Lower lobe of right lung (tissue), 2 donors: Measurements from ENCODE around the gene SLC25A47. TPM values are rescaled to one million over a fixed set of nuclear protein-coding genes. Genes with fewer than 3 reads are reported as not detected.

Experiments used
- ATAC-seq, 2 donors: fragments of 200-7000 bp; cut with Tn5 transposase; one replicate each; pipeline ENCODE4 v1.9.1; 2020 to 2022; ENCODE audit warnings: mild to moderate bottlenecking in 2 of 2, moderate library complexity in 2 of 2
- DNase-seq: peaks from one replicate; pipeline ENCODE4 v3.0.0-alpha.2; 2020
- H3K27ac ChIP-seq: fragments of 200-600 bp; one replicate; pipeline ENCODE4 v1.8.0; 2022
- H3K27me3 ChIP-seq: fragments of 200-600 bp; one replicate; pipeline ENCODE4 v1.8.0; 2022; ENCODE audit warnings: low read depth
- H3K36me3 ChIP-seq: fragments of 200-600 bp; one replicate; pipeline ENCODE4 v1.8.0; 2022; ENCODE audit warnings: mild to moderate bottlenecking
- H3K4me1 ChIP-seq: fragments of 200-600 bp; one replicate; pipeline ENCODE4 v1.8.0; 2022
- H3K4me3 ChIP-seq: fragments of 200-600 bp; one replicate; pipeline ENCODE4 v1.8.0; 2022; ENCODE audit warnings: mild to moderate bottlenecking
- H3K9me3 ChIP-seq: fragments of 200-600 bp; one replicate; pipeline ENCODE4 v1.8.0; 2022
- CTCF ChIP-seq: fragments of 200-600 bp; IDR thresholded peaks from one replicate; pipeline ENCODE4 v1.8.0; 2022; ENCODE audit warnings: antibody characterized with exemption, mild to moderate bottlenecking
- intact Hi-C: fragments of 100-400 bp; cut with DNase I; formaldehyde crosslinking; loops from one replicate; pipeline ENCODE4 v1.11.0; 2022
- total RNA-seq: library from RNA; stranded (reverse); fragmentation: NEBNext Ultra II Directional; extraction: Animal tissue kit (Norgen Biotek cat#: 25700); gene quantifications from one replicate; pipeline ENCODE4 v1.2.1, GENCODE V29; 2021
- donor health status: DM: no; HTN: yes; CAD: no; lungs with severe emphysema.

The SLC25A47 gene
- total RNA-seq, 1 donor from 2014 or later, result not detected

GRCh38 chr14:100298551-100299237 is 24.4 kb upstream of the SLC25A47 start:
- Histone ChIP-seq H3K27ac (no peak overlapping the region), H3K4me1 (peaks cover 40% of the 10 kb centered on the region), H3K27me3 (no peaks in the 10 kb centered on the region), H3K4me3 (no peak overlapping the region), H3K9me3 (no peaks in the 10 kb centered on the region), H3K36me3 (peaks cover 5% of the 10 kb centered on the region)
- ATAC-seq, result no peak
- no peak for TF ChIP-seq CTCF
- peak; percentile 36 for DNase-seq
- intact Hi-C loops, result no loop called here

GRCh38 chr14:100299238-100299560 is 23.9 kb upstream of the SLC25A47 start:
- Histone ChIP-seq H3K27ac (no peak overlapping the region), H3K9me3 (no peaks in the 10 kb centered on the region), H3K27me3 (no peaks in the 10 kb centered on the region), H3K4me3 (no peak overlapping the region), H3K36me3 (peaks cover 5% of the 10 kb centered on the region), H3K4me1 (peaks cover 45% of the 10 kb centered on the region)
- TF ChIP-seq CTCF, result no peak
- DNase-seq, result peak; percentile 13
- no peak for ATAC-seq
- intact Hi-C loops, result no loop called here

DNA sequence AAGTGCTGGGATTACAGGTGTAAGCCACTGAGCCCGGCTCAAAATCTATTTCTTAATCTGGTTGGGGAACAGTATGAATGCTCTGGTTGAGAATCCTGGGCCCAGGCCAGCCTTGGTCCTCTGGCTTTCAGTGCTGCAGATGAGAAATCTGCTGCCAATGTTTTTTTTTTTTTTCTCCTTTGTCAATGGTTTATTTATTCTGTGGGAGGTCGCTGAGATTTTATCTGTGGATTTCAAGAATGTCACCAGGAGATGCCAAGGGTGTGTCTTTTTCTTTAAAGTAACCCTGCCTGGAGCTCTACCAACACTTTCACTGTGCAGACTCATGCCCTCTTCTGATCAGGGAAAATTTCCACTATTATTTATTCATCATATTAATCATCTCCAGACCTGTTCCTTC is 20.5 kb upstream of the SLC25A47 start:
- Histone ChIP-seq H3K4me1 (peaks cover 44% of the 10 kb centered on the region), H3K9me3 (no peaks in the 10 kb centered on the region), H3K27ac (no peak overlapping the region), H3K27me3 (no peaks in the 10 kb centered on the region), H3K4me3 (no peak overlapping the region), H3K36me3 (peaks cover 5% of the 10 kb centered on the region)
- intact Hi-C loops, result no loop called here
- ATAC-seq (no peak), DNase-seq (no peak)
- no peak for TF ChIP-seq CTCF

GRCh38 chr14:100303179-100303578 is 20.0 kb upstream of the SLC25A47 start:
- Histone ChIP-seq H3K4me3 (no peak overlapping the region), H3K4me1 (peaks cover 44% of the 10 kb centered on the region), H3K36me3 (peaks cover 5% of the 10 kb centered on the region), H3K27ac (no peak overlapping the region), H3K9me3 (no peaks in the 10 kb centered on the region), H3K27me3 (no peaks in the 10 kb centered on the region)
- ATAC-seq (no peak), DNase-seq (no peak)
- intact Hi-C loops, result no loop called here
- peak; percentile 59 for TF ChIP-seq CTCF

DNA sequence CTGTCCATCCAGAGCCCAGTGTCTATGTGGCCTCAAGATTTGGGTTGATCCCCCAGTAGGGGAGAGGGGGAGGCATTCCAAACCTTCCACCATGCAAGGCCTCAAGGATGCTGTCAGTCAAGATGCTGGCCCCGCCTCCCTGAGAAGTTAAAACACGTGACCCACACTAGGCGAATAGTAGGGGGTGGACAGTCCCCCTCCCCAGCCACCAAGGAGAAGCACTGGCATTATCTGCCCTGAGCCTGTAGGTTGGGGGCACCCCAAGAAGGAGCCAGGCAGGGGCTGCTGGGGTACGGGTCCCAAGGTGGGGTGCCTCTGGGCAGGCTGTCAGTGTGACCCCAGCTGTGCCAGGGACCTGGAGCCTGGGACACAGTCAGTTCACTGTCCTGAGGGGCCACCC is 19.2 kb upstream of the SLC25A47 start:
- DNase-seq (no peak), ATAC-seq (no peak)
- peaks cover 48% of the 10 kb centered on the region for H3K4me1 ChIP-seq
- intact Hi-C loops, result no loop called here
- H3K27me3 ChIP-seq, result no peaks in the 10 kb centered on the region
- no peak overlapping the region for H3K27ac ChIP-seq
- TF ChIP-seq CTCF, result no peak
- H3K4me3 ChIP-seq, result no peak overlapping the region
- no peaks in the 10 kb centered on the region for H3K9me3 ChIP-seq
- no peaks in the 10 kb centered on the region for H3K36me3 ChIP-seq
